B cell (primary cell): ENCODE measurements around the gene KRT71. TPM values are rescaled to one million over a fixed set of nuclear protein-coding genes. Genes with fewer than 3 reads are reported as not detected.
"Not testable (repeated sequence)": the region's sequence is repeated elsewhere in the genome, so short reads cannot be mapped to it uniquely, and the experiment has no call there.

Experiments
- ATAC-seq: fragments of 200-7000 bp; cut with Tn5 transposase; one replicate; pipeline ENCODE4 v1.10.0; 2021; ENCODE audit warnings: low read depth, mild to moderate bottlenecking, moderate number of reproducible peaks, moderate library complexity
- CTCF ChIA-PET: fragments of 350-600 bp; sonication (Branson Sonifier 250); formaldehyde crosslinking; loops from one replicate; lab custom pipeline; 2021; ENCODE audit warnings: antibody characterized with exemption, inconsistent platforms; lab: Charles Lee
- POLR2A ChIA-PET: fragments of 350-600 bp; sonication (Branson Sonifier 250); formaldehyde crosslinking; loops from one replicate; lab custom pipeline; 2021; ENCODE audit warnings: antibody characterized with exemption; lab: Charles Lee
- DNase-seq: peaks from one replicate; pipeline ENCODE4 v3.0.0; 2013
- H2AFZ ChIP-seq: 2 replicates; pipeline ENCODE4 v1.6.1; 2012; ENCODE audit warnings: mild to moderate bottlenecking, low read depth, low read length; ENCODE audit not compliant: insufficient read depth, poor library complexity, severe bottlenecking
- H3K27ac ChIP-seq, 2 donors: 1 replicate in 1 of 2; 2 replicates in 1 of 2; pipeline ENCODE4 v1.5.1; 2012 to 2013; ENCODE audit warnings: low read length in 2 of 2, mild to moderate bottlenecking in 2 of 2, moderate library complexity in 1 of 2
- H3K27me3 ChIP-seq, 4 experiments: fragments of 200-600 bp in 1 of 4; sonication (generic) in 1 of 4; replicated peaks in 1 of 4; 1 replicate in 2 of 4; 2 replicates in 2 of 4; pipeline versions ENCODE4 v1.6.1 to v1.7.0; 2013 to 2016; ENCODE audit warnings: low read length in 3 of 4, mild to moderate bottlenecking in 2 of 4, mixed read lengths in 1 of 4, moderate library complexity in 1 of 4; ENCODE audit not compliant: insufficient read depth in 4 of 4, control insufficient read depth in 3 of 4; ENCODE audit errors: control extremely low read depth in 1 of 4
- H3K36me3 ChIP-seq, 2 experiments: replicated peaks in 1 of 2; 1 replicate in 1 of 2; 2 replicates in 1 of 2; pipeline versions ENCODE4 v1.6.1 to v1.7.1; 2013; ENCODE audit warnings: low read length in 1 of 2; ENCODE audit not compliant: insufficient read depth in 2 of 2, control insufficient read depth in 1 of 2; ENCODE audit errors: control extremely low read depth in 1 of 2, extremely low read depth in 1 of 2
- H3K4me1 ChIP-seq, 2 donors: fragments of 200-600 bp in 1 of 2; sonication (generic) in 1 of 2; 1 replicate in 1 of 2; 2 replicates in 1 of 2; pipeline versions ENCODE4 v1.5.1 to v1.6.1; 2013 to 2017; ENCODE audit warnings: low read length in 2 of 2; ENCODE audit not compliant: control insufficient read depth in 2 of 2, insufficient read depth in 2 of 2
- H3K4me2 ChIP-seq: replicated peaks from 2 replicates; pipeline ENCODE3; 2012; ENCODE audit warnings: mild to moderate bottlenecking, low read depth, low read length; ENCODE audit not compliant: poor library complexity, severe bottlenecking
- H3K4me3 ChIP-seq, 5 experiments: fragments of 200-600 bp in 1 of 5; sonication (generic) in 1 of 5; 1 replicate in 3 of 5; 2 replicates in 2 of 5; pipeline versions ENCODE4 v1.5.1 to v1.7.0; 2011 to 2016; ENCODE audit warnings: low read length in 4 of 5, mild to moderate bottlenecking in 4 of 5, low read depth in 2 of 5, control low read depth in 1 of 5, moderate library complexity in 1 of 5; ENCODE audit not compliant: insufficient read depth in 1 of 5; ENCODE audit errors: control extremely low read depth in 1 of 5, extremely low read depth in 1 of 5
- H3K79me2 ChIP-seq: fragments of 200-600 bp; sonication (generic); one replicate; pipeline ENCODE4 v1.6.0; 2016; ENCODE audit warnings: low read length; ENCODE audit not compliant: control insufficient read depth, insufficient read depth
- H3K9ac ChIP-seq: fragments of 200-600 bp; sonication (generic); 2 replicates; pipeline ENCODE4 v1.6.1; 2017; ENCODE audit warnings: mild to moderate bottlenecking, low read length, moderate library complexity
- H3K9me3 ChIP-seq, 3 donors: one replicate each; pipeline versions ENCODE4 v1.6.1 to v1.7.1; 2013; ENCODE audit warnings: low read length in 2 of 3; ENCODE audit not compliant: control insufficient read depth in 2 of 3, insufficient read depth in 1 of 3; ENCODE audit errors: control extremely low read depth in 1 of 3
- H4K20me1 ChIP-seq: 2 replicates; pipeline ENCODE4 v1.6.0; 2012; ENCODE audit warnings: mild to moderate bottlenecking, low read length; ENCODE audit not compliant: insufficient read depth, control insufficient read depth, poor library complexity, severe bottlenecking
- H3K27ac Mint-ChIP-seq: one replicate; pipeline ENCODE4 v1.8.0; 2021; ENCODE audit warnings: mixed read lengths
- H3K27me3 Mint-ChIP-seq: one replicate; pipeline ENCODE4 v1.8.0; 2021; ENCODE audit warnings: mixed read lengths
- H3K4me1 Mint-ChIP-seq: one replicate; pipeline ENCODE4 v1.8.0; 2021; ENCODE audit warnings: mixed read lengths
- H3K4me3 Mint-ChIP-seq: one replicate; pipeline ENCODE4 v1.8.0; 2021; ENCODE audit warnings: mixed read lengths
- H3K9me3 Mint-ChIP-seq: one replicate; pipeline ENCODE4 v1.8.0; 2022; ENCODE audit warnings: mixed read lengths; ENCODE audit not compliant: insufficient read depth
- EZH2 ChIP-seq: IDR thresholded peaks from 2 replicates; pipeline ENCODE4 v1.6.1; 2012; ENCODE audit warnings: borderline replicate concordance, low read depth, mild to moderate bottlenecking, moderate library complexity, low read length; ENCODE audit not compliant: insufficient read depth, poor library complexity, severe bottlenecking
- WGBS: methylation state at CpG from one replicate; pipeline ENCODE4 v1.1.5; 2013; ENCODE audit warnings: missing lambda C conversion rate; ENCODE audit not compliant: insufficient coverage; 5-methylcytosine and 5-hydroxymethylcytosine counted together
- intact Hi-C: fragments of 100-400 bp; cut with micrococcal nuclease; formaldehyde crosslinking; loops from one replicate; pipeline ENCODE4 v1.10.0; 2022
- polyA plus RNA-seq: library from polyadenylated mRNA; depleted of rRNA; stranded (reverse); fragments of >200 nt; gene quantifications from 2 replicates; pipeline ENCODE4 v1.2.3, GENCODE V29; 2012
- total RNA-seq, 2 donors: library from RNA; stranded (reverse); fragments of 120-200 nt in 1 of 2; gene quantifications; 1 replicate in 1 of 2; 2 replicates in 1 of 2; pipeline versions ENCODE4 v1.2.3 to v1.2.4, GENCODE V29; 2013 to 2022
- TF ChIP-seq, protein P1 (sequence below): fragments of 200-600 bp; IDR thresholded peaks from one replicate; pipeline ENCODE4 v1.8.0; 2022; ENCODE audit warnings: antibody characterized with exemption, mild to moderate bottlenecking

Gene KRT71
- total and polyA plus RNA-seq, 2 donors (not counting 1 experiment from before 2014, with no cell fraction given) = not detected

DNA sequence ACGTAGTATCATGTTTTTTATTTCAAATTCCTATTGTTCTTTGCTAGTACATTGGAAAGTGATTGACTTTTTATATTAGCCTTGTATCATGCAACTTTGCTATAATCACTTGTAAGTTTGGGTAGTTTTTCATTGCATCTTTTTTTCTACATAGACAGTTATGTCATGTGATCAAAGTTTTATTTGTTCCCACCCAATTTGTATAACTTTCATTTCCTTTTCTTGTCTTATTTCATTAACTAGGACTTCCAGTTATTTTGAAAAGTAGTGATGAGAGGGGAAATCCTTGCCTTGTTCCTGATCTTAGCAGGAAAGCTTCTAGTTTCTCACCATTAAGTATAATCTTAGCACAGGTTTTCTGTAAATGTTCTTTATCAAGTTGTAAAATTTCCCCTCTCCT, 50.1 kb downstream of the KRT71 start:
- H3K4me3 Mint-ChIP-seq = no peak overlapping the region
- Histone ChIP-seq H4K20me1 (no peaks in the 10 kb centered on the region), H3K4me3 (no peak overlapping the region), H3K4me1 (no peaks in the 10 kb centered on the region), H3K79me2 (no peaks in the 10 kb centered on the region), H3K27me3 (peaks cover 0 to 10% (median 2%) of the 10 kb centered on the region in 4 experiments), H3K9me3 (peaks cover 0 to 3% (median 0%) of the 10 kb centered on the region in 3 donors), H3K9ac (no peak overlapping the region), H3K27ac (no peak overlapping the region), H2AFZ (no peak overlapping the region), H3K4me2 (no peak overlapping the region), H3K36me3 (no peaks in the 10 kb centered on the region)
- ATAC-seq (no peak), DNase-seq (no peak)
- POLR2A ChIA-PET = no interaction called here
- CTCF ChIA-PET = no interaction called here
- no CpG with 5 or more reads among the region's 1 CpG for WGBS
- no peaks in the 10 kb centered on the region for H3K9me3 Mint-ChIP-seq
- H3K27me3 Mint-ChIP-seq = peaks cover 35% of the 10 kb centered on the region
- no peak for TF ChIP-seq EZH2
- TF ChIP-seq, protein P1, sequence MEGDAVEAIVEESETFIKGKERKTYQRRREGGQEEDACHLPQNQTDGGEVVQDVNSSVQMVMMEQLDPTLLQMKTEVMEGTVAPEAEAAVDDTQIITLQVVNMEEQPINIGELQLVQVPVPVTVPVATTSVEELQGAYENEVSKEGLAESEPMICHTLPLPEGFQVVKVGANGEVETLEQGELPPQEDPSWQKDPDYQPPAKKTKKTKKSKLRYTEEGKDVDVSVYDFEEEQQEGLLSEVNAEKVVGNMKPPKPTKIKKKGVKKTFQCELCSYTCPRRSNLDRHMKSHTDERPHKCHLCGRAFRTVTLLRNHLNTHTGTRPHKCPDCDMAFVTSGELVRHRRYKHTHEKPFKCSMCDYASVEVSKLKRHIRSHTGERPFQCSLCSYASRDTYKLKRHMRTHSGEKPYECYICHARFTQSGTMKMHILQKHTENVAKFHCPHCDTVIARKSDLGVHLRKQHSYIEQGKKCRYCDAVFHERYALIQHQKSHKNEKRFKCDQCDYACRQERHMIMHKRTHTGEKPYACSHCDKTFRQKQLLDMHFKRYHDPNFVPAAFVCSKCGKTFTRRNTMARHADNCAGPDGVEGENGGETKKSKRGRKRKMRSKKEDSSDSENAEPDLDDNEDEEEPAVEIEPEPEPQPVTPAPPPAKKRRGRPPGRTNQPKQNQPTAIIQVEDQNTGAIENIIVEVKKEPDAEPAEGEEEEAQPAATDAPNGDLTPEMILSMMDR = no peak
- no peaks in the 10 kb centered on the region for H3K4me1 Mint-ChIP-seq
- intact Hi-C loops = no loop called here
- H3K27ac Mint-ChIP-seq = no peak overlapping the region

DNA sequence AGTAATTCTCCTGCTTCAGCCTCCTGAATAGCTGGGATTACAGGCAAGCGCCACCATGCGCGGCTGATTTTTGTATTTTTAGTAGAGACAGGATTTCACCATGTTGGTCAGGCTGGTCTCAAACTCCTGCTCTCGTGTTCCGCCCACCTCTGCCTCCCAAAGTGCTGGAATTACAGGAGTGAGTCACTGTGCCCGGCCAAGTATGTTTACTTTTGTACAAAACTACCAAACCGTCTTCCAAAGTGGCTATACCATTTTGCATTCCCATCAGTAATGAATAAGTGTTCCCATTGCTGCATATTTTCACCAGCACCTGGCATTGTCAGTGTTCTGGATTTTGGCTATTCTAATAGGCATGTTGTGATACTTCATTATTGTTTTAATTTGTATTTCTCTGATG, 51.5 kb downstream of the KRT71 start:
- POLR2A ChIA-PET = no interaction called here
- Mint-ChIP-seq H3K4me1 (no peaks in the 10 kb centered on the region), H3K27ac (no peak overlapping the region), H3K9me3 (no peaks in the 10 kb centered on the region), H3K4me3 (no peak overlapping the region), H3K27me3 (peaks cover 24% of the 10 kb centered on the region)
- 100% methylated on average over 3 of the region's 7 CpGs for WGBS
- intact Hi-C loops = no loop called here
- Histone ChIP-seq H3K4me2 (no peak overlapping the region), H2AFZ (no peak overlapping the region), H3K9me3 (peaks cover 0 to 3% (median 0%) of the 10 kb centered on the region in 3 donors), H3K36me3 (no peaks in the 10 kb centered on the region), H3K79me2 (no peaks in the 10 kb centered on the region), H3K27me3 (peaks cover 0 to 5% (median 1%) of the 10 kb centered on the region in 4 experiments), H3K4me3 (no peak overlapping the region), H3K9ac (no peak overlapping the region), H3K27ac (no peak overlapping the region), H4K20me1 (no peaks in the 10 kb centered on the region), H3K4me1 (no peaks in the 10 kb centered on the region)
- ATAC-seq (no peak), DNase-seq (no peak)
- CTCF ChIA-PET = no interaction called here
- no peak for TF ChIP-seq EZH2
- TF ChIP-seq, protein P1 = no peak

DNA sequence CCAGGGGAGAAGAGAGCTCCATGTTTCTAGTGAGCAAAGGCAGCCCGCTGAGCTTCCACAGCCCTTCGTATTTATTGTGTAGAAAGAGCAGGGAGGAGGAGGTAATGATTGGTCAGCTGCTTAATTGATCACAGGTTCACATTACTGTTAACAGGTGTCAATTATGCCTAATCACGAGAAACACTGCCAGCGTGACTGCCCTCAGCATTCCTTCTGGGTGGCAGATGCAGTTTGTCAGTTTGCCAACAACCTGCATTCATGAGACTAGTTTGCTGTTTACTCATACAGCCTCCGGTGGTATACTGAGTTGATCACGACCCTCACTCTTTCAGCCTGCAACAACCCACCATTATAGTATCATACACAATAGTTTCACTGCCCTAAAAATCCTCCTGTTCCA, 52.4 kb downstream of the KRT71 start:
- H3K27ac Mint-ChIP-seq, H4K20me1 ChIP-seq, H3K9me3 Mint-ChIP-seq, H3K4me1 ChIP-seq, intact Hi-C loops, H3K79me2 ChIP-seq, H3K9ac ChIP-seq, H3K27me3 ChIP-seq, H3K27ac ChIP-seq, POLR2A ChIA-PET, H3K4me1 Mint-ChIP-seq, H3K4me3 Mint-ChIP-seq, DNase-seq, ATAC-seq, H3K36me3 ChIP-seq, H3K4me2 ChIP-seq, H3K4me3 ChIP-seq, H3K9me3 ChIP-seq, H2AFZ ChIP-seq: not testable (repeated sequence)
- H3K27me3 Mint-ChIP-seq = peaks cover 18% of the 10 kb centered on the region
- WGBS = 92% methylated on average over 5 of the region's 6 CpGs
- CTCF ChIA-PET = interaction anchor here (1.2 kb wide), 1 partner anchor 20 kb away, joined by 3 read pairs; no protein-coding TSS in a partner anchor
